DMS 273 (cell line): ENCODE results near the gene NSMF.

Source experiments
- DNase-seq: peaks from one replicate; lab custom pipeline; 2025; ENCODE audit not compliant: unreplicated experiment; lab: John Stamatoyannopoulos, UW

Gene NSMF

DNA sequence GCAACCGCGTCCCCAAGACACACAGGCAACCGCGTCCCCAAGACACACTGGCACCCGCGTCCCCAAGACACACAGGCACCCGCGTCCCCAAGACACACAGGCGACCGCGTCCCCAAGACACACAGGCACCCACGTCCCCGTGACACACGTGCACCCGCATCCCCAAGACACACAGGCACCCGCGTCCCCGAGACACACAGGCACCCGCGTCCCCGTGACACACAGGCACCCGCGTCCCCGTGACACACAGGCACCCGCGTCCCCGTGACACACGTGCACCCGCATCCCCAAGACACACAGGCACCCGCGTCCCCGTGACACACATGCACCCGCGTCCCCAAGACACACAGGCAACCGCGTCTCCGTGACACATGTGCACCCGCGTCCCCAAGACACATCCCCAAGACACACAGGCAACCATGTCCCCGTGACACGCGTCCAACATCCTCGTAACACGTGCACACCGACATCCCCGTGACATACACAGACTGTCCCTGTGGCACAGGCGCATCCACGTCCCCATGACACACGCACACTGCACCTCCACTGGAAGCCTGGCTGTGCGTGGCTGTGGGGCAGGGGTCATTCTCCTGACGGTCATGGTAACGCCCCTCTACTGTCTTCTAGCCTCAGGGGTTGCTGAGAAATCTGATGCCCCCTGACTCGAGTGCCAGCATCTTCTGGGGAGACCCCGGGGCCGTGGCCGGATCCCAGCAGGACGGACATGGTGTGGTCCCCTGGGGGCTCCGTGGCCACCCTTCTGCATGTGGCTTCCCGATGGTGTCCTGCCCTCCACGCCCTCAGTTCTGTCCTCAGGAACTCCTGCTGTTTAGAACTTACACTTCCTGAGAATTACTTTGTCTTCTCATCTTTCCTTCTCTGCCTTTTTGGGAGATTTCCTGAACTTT, 60.3 kb downstream of the NSMF start:
- DNase-seq: no peak

DNA sequence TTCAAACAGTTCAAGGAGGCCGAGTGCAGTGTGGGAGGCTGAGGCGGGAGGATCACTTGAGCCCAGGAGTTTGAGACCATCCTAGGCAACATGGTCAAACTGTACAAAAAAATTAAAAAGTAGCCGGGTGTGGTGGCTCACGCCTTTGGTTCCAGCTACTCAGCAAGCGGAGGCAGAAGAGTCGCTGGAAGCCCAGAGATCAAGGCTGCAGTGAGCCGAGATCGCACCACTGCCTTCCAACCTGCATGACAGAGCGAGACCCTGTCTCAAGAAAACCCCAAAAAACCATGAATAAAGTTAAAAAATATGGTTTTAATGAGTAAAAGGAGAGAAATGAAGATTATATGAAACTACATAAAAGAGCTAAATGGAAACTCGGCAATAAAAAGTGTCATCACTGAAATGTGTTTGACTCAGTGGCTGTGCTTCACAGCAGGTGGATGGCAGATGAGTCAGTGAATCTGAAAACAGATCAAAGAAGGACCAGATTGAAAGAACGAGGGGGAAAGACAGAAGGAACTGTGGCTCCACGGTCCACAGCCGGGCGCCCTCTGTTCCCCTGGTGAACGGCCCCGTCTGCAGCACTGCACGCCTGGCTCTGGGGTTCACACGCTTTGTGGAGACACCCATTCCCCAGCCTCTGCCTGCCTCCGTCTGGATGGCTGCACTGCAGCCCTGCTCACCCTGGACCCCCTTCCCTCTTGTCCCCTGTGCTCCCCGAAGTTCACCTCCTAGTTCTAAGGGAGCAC, 61.3 kb downstream of the NSMF start:
- no peak for DNase-seq
